Urothelium cell line (cell line): ENCODE results near the gene KCNK7.
"Not testable (repeated sequence)": the region's sequence is repeated elsewhere in the genome, so short reads cannot be mapped to it uniquely, and the experiment has no call there.

ENCODE experiments used
- DNase-seq: peaks from one replicate; pipeline ENCODE4 v3.0.0; 2011; ENCODE audit warnings: low spot score, mixed read lengths
- FAIRE-seq: peaks from 2 replicates; lab custom pipeline; 2011; peaks lifted over from hg19 to GRCh38; lab: Jason Lieb, UNC

Gene KCNK7

DNA sequence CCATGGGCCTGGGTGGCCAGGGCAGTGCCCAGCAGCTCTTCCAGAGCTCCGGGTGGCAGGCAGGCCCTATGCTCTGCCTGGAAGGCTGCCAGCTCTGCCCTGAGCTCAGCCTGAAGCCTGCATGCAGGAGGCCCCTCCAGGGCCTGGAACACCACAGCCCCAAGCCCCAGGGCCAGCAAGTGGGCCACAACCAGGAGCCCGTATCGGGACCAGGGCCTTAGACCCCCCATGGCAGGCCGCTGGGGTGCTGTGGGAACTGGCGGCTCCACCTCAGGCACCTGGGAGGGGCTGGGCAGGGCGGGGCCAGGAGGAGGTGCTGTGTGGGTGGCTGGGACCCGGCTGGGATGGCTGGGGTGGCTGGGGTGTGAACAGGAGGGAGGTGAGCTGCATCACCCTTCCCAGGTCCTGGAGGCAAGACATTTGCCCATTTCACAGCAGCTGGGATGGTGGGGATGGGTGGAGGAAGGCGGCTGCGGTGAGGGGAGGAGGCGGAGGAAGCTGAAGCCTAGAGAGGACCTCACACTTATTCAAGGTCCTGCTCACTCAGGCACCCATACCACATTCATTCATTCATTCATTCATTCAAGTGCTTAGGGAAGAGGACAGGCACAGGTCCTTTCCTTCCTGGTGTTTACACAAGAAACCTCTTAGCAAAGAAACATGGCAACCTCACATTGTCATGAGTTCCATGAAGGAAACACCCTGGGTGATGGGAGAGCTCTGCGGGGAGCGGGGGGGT is at the start of gene KCNK7:
Gene KCNK7, minus strand, starts transcription at position 258 of the 739 bp plus-strand sequence. Its CDS starts 28 bp downstream, at position 230.
- DNase-seq (no peak), FAIRE-seq (no peak)

GRCh38 chr11:65644837-65645236 is 49.2 kb upstream of the KCNK7 start:
- FAIRE-seq (no peak), DNase-seq (no peak)

DNA sequence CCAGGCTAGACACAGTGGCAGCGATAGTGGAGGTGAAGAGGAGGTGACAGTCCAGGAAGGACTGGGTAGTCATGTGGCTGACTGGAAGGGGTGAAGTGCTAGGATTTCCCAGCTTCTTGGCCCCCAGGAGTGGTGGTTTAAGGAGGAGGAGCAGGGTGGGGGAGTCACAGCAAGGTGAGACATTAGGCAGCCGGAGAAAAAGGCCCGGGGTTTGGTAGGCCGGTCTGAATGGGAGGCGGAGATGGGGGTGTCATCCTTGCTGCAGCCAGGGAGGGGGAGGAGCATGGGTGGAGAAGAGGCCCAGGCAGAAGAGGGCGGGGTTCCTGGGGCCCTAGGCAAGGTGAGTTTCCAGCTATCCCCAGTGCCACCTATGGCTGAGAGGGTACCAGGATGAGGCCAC is 48.4 kb upstream of the KCNK7 start:
- no peak for DNase-seq
- FAIRE-seq = no peak

- FAIRE-seq = no peak
- no peak for DNase-seq
Measured at GRCh38 chr11:65642014-65642671, 46.5 kb upstream of the KCNK7 start.

DNA sequence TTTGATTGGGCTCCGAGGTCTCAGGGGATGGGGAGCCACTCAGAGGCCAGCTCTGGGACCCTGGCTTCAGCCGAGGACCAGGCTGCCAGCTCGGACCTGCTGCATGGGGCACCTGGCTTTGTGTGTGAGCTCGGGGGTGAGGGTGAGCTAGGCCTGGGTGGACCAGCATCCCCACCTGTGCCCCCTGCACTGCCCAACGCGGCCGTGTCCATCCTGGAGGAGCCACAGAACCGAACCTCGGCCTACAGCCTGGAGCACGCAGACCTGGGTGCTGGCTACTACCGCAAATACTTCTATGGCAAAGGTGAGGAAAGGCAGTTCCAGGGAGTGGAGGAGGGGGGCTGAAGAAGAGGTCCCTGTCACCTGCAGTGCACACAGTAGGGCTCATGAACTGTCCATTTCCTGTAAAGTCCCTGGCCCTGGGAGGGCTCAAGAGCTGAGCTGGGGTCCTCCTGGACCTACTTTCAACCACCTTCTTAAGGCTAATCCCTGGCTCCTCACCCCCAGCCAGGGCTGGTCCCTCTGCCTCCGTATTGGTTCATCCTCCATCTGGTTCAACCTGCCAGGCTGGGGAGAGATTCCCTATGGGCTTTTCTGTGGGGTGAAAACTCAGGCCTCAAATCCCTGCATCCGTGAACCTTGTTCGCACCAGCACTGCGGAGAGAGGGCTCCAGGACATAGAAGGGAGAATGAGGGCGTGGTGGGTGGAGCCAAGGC is 45.9 kb upstream of the KCNK7 start:
- no peak for FAIRE-seq
- no peak for DNase-seq

- DNase-seq = no peak
- no peak for FAIRE-seq
Measured at GRCh38 chr11:65640483-65641296, 45.1 kb upstream of the KCNK7 start.

DNA sequence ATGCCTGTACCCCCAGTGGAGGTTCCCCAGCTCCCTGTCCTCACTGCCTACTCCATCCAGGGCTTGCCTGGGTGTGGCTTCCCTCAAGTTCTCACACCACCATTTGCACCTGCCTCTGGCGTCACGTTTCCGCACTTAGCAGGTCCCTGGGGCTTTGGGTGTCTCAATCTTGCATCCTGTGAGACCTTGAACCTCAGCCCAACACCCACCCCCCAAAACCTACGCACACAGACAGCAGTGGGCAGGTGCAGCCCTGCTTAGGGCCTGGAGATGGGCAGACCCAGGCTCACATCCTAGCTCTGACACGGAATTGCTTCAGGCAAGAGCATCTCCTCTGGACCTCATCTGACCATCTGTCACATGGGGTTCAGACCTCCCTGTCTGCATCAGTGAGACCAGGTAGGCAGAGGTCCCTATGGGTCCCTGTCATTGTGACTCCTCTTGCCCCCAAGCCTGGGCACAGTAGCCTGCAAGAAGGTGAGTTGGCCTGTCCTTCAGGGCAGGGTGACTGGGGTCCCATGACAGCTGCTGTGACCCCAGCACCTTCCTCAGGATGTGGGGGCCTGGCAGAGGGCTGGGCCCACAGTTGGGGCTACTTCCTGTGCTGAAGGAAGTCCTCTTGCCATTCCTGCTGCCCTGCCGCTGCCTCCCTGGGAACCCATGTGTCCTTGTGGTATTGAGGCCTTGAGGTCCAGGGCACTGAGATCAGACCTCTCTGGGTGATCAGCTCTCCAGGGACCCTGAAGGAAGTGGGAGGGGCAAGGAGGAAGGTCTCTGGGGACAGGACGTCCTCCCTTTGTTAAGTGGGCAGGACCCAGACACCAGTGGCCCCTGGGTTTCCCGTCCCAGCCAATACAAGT is 44.3 kb upstream of the KCNK7 start:
- no peak for DNase-seq
- FAIRE-seq = no peak

GRCh38 chr11:65639228-65639597 is 43.6 kb upstream of the KCNK7 start:
- DNase-seq, FAIRE-seq: not testable (repeated sequence)

DNA sequence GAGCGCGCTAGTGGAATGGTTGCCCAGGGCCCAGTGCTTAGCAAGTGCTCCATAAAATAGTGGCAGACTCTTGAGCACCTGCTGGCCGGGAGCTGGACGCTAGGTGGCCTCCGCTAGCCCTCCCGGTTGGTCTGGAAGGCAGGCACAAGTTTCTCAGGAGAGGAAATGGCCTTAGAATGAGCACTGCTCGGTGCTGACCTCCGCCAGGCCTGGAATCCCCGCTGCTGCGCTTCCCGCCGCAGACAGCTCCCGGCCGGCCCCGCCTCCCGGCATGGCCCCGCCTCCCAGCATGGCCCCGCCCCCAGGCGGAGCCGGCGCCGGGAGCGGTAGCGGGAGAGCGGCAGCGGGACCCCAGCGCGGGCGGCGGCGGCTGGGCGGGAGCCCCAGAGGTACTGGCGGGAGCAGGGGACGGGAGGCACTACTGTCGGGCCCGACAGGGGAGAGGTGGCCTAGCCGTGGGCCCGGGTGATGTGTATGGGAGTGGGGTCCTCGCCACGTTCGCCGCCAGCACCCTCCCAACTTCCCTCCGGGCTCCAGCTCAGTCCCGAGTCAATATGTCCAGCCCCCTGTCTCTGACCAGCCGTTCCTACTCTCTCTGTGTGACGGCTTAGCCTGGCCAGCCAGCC is 42.3 kb upstream of the KCNK7 start, which contains the start of gene SIPA1:
Gene SIPA1, plus strand, starts transcription at position 308 of the 626 bp plus-strand sequence. CDS start 2,821 bp downstream, outside the sequence.
- DNase-seq (peak; percentile 92), FAIRE-seq (no peak)

GRCh38 chr11:65637032-65637557 is 41.5 kb upstream of the KCNK7 start:
- no peak for FAIRE-seq

GRCh38 chr11:65636108-65637031 is 40.8 kb upstream of the KCNK7 start:
- FAIRE-seq = no peak
- DNase-seq = no peak

More at GRCh38 chr11:65637032-65637557, 41.5 kb upstream of the KCNK7 start:
- DNase-seq = no peak

GRCh38 chr11:65634905-65635731 is 39.5 kb upstream of the KCNK7 start:
- no peak for FAIRE-seq

GRCh38 chr11:65634440-65634839 is 38.8 kb upstream of the KCNK7 start:
- FAIRE-seq (no peak), DNase-seq (no peak)

More at GRCh38 chr11:65634905-65635731, 39.5 kb upstream of the KCNK7 start:
- no peak for DNase-seq

DNA sequence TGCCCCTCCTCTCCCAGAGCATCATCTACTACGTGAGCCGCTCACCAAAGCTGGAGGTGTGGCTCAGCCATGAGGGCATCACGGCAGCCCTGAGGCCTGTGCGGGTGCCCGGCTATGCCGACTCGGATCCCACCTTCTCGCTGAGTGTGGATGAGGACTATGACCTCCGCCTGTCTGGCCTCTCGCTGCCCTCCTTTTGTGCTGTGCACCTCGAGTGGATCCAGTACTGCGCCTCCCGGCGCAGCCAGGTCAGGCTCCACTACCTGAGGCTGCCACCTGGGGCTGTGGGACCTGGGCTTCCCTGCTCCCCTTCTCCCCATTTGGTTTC is 38.5 kb upstream of the KCNK7 start:
- DNase-seq (no peak), FAIRE-seq (no peak)

DNA sequence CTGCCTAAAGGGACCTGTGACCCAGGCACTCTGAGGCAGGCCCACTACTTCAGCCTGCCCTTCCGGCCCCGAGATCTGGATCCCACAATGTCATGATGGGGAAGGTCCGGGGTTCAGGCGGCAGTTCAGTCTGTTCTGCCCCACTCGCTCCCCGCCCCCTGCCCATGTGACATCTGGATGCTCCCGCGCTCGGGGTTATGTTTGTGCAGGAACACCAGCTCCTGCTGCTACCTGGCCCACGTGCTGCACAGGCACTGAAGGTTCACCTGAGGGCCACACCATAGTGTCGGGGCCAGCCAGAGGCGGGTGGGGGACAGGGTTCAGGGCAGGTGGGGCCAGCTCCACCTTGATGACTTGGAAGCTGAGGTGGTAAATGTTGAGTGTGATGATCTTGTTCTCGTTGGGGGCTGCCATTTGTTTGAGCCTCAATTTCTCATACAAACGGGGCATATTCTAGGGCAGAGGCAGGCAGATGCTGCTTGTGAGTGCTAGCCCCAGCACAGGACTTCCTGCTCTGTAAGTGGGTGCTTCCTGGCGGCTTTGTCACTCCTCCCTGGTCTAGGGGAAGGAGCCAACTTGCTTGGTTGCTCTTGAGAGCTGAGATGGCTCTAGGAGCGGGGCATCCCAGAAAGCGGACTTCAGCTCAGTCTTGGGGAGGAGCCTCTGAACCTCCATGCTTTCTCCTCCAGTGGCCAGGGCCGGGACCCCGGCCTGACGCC is 37.9 kb upstream of the KCNK7 start:
- DNase-seq = no peak
- no peak for FAIRE-seq

DNA sequence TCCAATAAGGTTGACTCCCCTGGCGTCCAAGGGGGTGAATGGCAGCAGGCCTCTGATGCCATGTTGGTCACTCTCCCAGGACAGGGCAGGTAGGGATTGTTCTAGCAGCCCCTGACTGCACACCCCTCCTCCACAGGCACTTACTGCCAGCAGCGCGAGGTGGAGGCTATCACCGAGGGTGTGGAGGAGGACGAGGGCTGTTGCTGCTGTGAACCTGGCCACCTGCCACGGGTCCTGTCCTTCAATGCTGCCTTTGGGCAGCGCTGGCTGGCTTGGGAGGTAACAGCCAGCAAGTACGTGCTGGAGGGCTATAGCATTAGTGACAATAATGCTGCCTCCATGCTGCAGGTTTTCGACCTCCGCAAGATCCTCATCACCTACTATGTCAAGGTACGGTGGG is 34.6 kb upstream of the KCNK7 start:
- FAIRE-seq (no peak), DNase-seq (no peak)

DNA sequence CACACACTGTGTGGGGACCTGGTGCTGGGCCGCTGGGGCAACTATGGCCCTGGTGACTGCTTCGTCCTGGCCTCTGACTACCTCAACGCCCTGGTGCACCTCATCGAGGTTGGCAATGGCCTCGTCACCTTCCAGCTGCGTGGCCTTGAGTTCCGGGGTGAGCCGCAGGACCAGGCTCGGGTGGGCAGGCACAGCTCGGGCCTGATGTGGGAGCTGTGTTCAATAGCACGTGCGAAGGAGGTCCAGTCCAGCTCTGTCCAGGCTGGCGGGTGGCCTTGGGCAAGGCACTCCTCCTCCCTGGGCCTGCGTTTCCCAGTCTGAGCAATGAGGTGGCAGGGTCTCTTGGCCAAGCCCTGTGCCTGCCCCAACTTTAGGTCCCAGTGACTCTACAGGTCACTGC is 34.0 kb upstream of the KCNK7 start:
- peak; percentile 5 for FAIRE-seq
- no peak for DNase-seq
